ENCODE results near the gene RNASE2. TPM values are rescaled to one million over a fixed set of nuclear protein-coding genes. Genes with fewer than 3 reads are reported as not detected.

Gene RNASE2
- not detected in 5 replicates for total RNA-seq (2022; extraction: Qiagen RNA extraction; ENCODE audit: low read depth)

GRCh38 chr14:20954736-20955537, at the start of gene RNASE2:
Gene RNASE2 (plus strand): TSS chr14:20955487. CDS start chr14:20955772, 285 bp downstream.

GRCh38 chr14:20989787-20990600, 34.7 kb downstream of the RNASE2 start, which contains the start of gene METTL17:
Gene METTL17 (plus strand): TSS chr14:20989980. CDS start chr14:20990003, 23 bp downstream.

GRCh38 chr14:20998674-20999366, 43.5 kb downstream of the RNASE2 start, which contains the start of gene SLC39A2:
Gene SLC39A2 (plus strand): TSS chr14:20999293. CDS start chr14:20999447, 154 bp downstream.

Other genes starting within 250 kb of the RNASE2 start
- not detected in 5 replicates for gene EDDM3A, start 209.6 kb upstream of the RNASE2 start, total RNA-seq (2022; extraction: Qiagen RNA extraction; ENCODE audit: low read depth)
- not detected in 5 replicates for gene EDDM3B, start 187.1 kb upstream of the RNASE2 start, total RNA-seq (2022; extraction: Qiagen RNA extraction; ENCODE audit: low read depth)
- not detected in 5 replicates for gene RNASE6, start 174.2 kb upstream of the RNASE2 start, total RNA-seq (2022; extraction: Qiagen RNA extraction; ENCODE audit: low read depth)
- 0.16 to 0.35 TPM (median 0.24 TPM) in 3 of 5 replicates, not detected in the others for gene RNASE1, start 152.6 kb upstream of the RNASE2 start, total RNA-seq (2022; extraction: Qiagen RNA extraction; ENCODE audit: low read depth)
- gene RNASE3, start 64.1 kb upstream of the RNASE2 start, total RNA-seq (2022; extraction: Qiagen RNA extraction; ENCODE audit: low read depth): not detected in 5 replicates
- gene METTL17, start 34.5 kb downstream of the RNASE2 start, total RNA-seq (2022; extraction: Qiagen RNA extraction; ENCODE audit: low read depth): 69.5 to 77.9 TPM (median 73.5 TPM) in 5 replicates
- not detected in 5 replicates for gene SLC39A2, start 43.8 kb downstream of the RNASE2 start, total RNA-seq (2022; extraction: Qiagen RNA extraction; ENCODE audit: low read depth)
- gene NDRG2, start 69.6 kb downstream of the RNASE2 start, total RNA-seq (2022; extraction: Qiagen RNA extraction; ENCODE audit: low read depth): 2.5 to 3.5 TPM (median 3.1 TPM) in 5 replicates
- gene TPPP2, start 74.7 kb downstream of the RNASE2 start, total RNA-seq (2022; extraction: Qiagen RNA extraction; ENCODE audit: low read depth): not detected in 5 replicates
- gene RNASE13, start 79.3 kb downstream of the RNASE2 start, total RNA-seq (2022; extraction: Qiagen RNA extraction; ENCODE audit: low read depth): not detected in 5 replicates
- gene RNASE7, start 86.9 kb downstream of the RNASE2 start, total RNA-seq (2022; extraction: Qiagen RNA extraction; ENCODE audit: low read depth): not detected in 5 replicates
- not detected in 5 replicates for gene RNASE8, start 102.3 kb downstream of the RNASE2 start, total RNA-seq (2022; extraction: Qiagen RNA extraction; ENCODE audit: low read depth)
- 9.2 to 13.5 TPM (median 12.9 TPM) in 5 replicates for gene ARHGEF40, start 114.8 kb downstream of the RNASE2 start, total RNA-seq (2022; extraction: Qiagen RNA extraction; ENCODE audit: low read depth)
- 21.2 to 30.3 TPM (median 29.2 TPM) in 5 replicates for gene ZNF219, start 143.2 kb downstream of the RNASE2 start, total RNA-seq (2022; extraction: Qiagen RNA extraction; ENCODE audit: low read depth)
- gene TMEM253, start 145.6 kb downstream of the RNASE2 start, total RNA-seq (2022; extraction: Qiagen RNA extraction; ENCODE audit: low read depth): 0.40 to 1.1 TPM (median 0.80 TPM) in 5 replicates
- 0.02 TPM in 1 of 5 replicates, not detected in the others for gene OR5AU1, start 200.6 kb downstream of the RNASE2 start, total RNA-seq (2022; extraction: Qiagen RNA extraction; ENCODE audit: low read depth)

Data from A549 treated with CpdA at 1 μM for 4 hours (cell line).